RCC 7860 (cell line): ENCODE data around the gene PNMA6E.

Experiments used
- DNase-seq: peaks from one replicate; pipeline ENCODE4 v3.0.0-alpha.2; 2015; ENCODE audit warnings: low spot score
- FAIRE-seq: peaks from 2 replicates; lab custom pipeline; 2012; peaks lifted over from hg19 to GRCh38; lab: Jason Lieb, UNC

PNMA6E gene

DNA sequence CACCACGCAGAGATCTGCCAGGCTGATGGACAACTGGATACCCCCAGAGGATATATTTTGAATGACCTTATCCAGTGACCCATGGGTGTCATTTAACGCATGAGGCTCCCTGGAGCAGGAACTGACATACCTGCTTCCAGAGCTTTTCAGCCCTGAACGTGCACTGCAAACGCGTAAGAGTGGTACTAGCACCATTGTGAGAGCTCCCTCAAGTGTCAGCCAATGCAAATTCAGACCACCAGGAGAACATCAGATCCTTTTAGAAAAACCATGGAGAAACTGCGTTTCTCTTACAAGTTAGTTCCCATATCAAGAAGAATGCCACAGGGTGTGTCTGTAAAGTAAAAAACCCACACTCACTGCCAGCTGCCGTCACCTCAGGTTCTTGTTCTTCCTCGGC is 37.4 kb upstream of the PNMA6E start:
- FAIRE-seq, result no peak
- DNase-seq, result peak; percentile 4

DNA sequence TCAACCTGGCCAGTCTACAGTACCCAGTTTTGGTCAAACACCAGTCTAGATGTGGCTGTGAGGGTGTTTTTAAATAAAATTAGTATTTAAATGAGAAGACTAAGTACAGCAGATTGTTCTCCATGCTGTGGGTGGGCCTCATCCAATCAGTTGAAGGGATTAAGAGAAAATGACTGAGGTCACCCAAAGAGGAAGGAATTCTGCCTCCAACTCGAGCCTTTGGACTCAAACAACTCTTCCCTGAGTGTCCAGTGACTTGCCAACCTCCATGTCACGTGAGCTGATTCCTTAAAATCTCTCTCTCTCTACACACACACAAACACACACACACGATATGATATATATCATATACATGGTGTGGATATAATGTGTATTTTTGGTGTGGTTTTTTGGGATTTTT is 34.7 kb upstream of the PNMA6E start:
- no peak for FAIRE-seq
- DNase-seq, result no peak

GRCh38 chrX:153434801-153435200 is 33.7 kb upstream of the PNMA6E start:
- DNase-seq (no peak), FAIRE-seq (no peak)

- FAIRE-seq, result no peak
These were observed 32.7 kb upstream of the PNMA6E start for GRCh38 chrX:153433781-153434285.

GRCh38 chrX:153433161-153433680 is 32.1 kb upstream of the PNMA6E start:
- FAIRE-seq (no peak), DNase-seq (no peak)

More at GRCh38 chrX:153433781-153434285, 32.7 kb upstream of the PNMA6E start:
- no peak for DNase-seq

DNA sequence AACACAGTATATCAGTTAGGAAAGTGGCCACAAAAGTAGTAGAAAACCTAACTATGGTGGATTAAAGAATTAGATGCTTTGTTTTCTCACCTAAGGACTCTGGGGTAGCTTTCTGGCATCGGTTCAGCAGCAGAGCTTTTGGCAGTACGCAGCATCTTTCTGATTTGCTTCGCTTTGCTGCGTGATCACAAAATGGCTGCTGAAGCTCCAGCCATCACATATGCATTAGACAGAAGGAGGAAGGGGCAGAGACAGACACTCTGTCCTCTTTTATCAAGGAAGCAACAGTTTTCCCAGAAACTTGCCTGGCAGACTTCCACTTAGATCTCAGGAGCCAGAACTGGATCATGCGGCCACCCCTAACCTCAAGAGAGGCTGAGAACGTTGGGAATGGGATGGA is 29.6 kb upstream of the PNMA6E start:
- DNase-seq (no peak), FAIRE-seq (no peak)

DNA sequence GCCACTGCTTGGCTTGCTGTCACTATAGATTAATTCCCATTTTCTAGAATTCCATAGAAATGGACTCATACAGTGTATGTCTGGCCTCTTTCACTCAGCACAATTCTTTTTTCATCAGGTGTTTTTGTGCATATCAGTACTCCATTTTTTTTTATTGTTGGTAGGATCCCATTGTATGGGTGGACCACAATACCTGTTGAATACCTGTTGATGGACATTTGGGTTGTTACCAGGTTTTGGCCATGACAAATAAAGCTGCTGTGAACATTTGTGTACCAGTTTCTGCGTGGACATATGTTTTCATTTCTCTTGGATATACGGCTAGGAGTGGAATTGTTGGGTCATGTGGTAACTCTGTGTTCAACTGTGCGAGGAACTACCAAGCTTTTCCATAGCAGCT is 25.1 kb upstream of the PNMA6E start:
- DNase-seq (no peak), FAIRE-seq (no peak)

DNA sequence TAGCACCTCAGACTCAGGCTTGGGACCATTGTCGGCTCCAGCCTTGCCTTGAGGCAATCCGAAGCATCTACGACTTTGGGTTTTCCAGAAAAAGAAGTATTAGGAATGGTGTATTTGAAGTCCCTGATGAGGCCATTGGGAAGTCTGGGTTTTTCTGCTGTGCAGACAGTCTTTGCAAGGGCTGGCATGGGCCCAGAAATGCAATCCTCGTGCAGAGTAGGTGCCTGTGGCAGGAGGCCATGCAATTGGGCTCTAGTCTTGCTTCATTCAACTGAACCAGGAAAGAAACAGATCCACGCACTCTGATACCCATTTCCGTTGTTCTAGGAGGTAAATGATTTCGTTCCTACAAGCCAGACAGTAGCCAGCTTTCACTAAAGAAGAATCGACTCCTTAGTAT is 22.5 kb upstream of the PNMA6E start:
- no peak for DNase-seq

GRCh38 chrX:153421856-153422255 is 20.7 kb upstream of the PNMA6E start:
- FAIRE-seq (no peak), DNase-seq (no peak)

More for the DNA sequence above, 22.5 kb upstream of the PNMA6E start:
- FAIRE-seq, result no peak

DNA sequence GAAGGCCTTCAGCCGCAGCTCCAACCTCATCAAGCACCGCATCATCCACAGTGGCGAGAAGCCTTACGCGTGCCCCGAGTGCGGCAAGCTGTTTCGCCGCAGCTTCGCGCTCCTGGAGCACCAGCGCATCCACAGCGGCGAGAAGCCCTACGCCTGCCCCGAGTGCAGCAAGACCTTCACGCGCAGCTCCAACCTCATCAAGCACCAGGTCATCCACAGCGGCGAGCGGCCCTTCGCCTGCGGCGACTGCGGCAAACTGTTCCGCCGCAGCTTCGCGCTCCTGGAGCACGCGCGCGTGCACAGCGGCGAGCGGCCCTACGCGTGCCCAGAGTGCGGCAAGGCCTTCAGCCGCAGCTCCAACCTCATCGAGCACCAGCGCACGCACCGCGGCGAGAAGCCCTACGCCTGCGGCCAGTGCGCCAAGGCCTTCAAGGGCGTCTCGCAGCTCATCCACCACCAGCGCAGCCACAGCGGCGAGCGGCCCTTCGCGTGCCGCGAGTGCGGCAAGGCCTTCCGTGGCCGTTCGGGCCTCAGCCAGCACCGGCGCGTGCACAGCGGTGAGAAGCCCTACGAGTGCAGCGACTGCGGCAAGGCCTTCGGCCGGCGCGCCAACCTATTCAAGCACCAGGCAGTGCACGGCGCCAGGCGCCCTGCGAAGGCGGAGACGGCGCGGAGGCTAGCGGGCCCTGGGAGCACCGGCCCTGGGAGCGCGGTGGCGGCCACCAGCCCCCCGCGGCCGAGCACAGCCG is 19.9 kb upstream of the PNMA6E start:
- FAIRE-seq, result no peak
- no peak for DNase-seq

GRCh38 chrX:153417637-153418036 is 16.5 kb upstream of the PNMA6E start:
- DNase-seq (no peak), FAIRE-seq (no peak)

GRCh38 chrX:153416781-153417450 is 15.8 kb upstream of the PNMA6E start:
- DNase-seq (no peak), FAIRE-seq (no peak)

DNA sequence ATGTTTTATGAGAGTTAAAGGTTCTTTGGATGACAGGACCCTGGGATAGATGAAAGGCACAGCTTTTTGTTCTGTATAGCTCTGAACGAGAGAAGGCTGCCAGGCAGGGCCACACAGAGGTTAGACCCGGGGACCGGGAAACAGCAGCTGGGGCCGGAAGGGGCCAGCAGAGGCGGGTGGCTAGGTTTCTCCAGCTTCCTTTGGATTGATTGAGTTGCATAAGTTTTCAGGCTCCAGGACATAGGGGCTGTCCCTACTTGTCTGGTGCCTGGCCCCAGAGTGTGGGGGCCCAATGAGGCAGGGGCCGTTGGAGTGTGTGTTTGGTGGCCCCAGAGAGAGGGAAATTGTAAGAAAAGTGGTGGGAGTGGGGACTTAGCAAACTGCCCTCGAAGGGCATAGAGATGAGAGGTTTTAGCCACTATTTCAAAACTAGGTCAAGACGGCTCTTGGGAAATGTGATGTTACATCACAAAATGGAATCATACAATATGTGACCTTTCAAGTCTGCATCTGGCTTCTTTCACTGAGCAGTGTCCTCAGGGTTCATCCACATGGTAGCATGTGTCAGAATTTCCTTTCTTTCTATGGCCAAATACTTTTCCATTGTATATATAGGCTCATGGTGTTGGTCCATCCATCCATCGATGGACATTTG is 13.8 kb upstream of the PNMA6E start:
- FAIRE-seq, result no peak
- no peak for DNase-seq

- DNase-seq (no peak), FAIRE-seq (no peak)
These were observed 12.6 kb upstream of the PNMA6E start for GRCh38 chrX:153413731-153414130.

- DNase-seq (no peak), FAIRE-seq (no peak)
These were observed 11.9 kb upstream of the PNMA6E start for GRCh38 chrX:153412746-153413720.

DNA sequence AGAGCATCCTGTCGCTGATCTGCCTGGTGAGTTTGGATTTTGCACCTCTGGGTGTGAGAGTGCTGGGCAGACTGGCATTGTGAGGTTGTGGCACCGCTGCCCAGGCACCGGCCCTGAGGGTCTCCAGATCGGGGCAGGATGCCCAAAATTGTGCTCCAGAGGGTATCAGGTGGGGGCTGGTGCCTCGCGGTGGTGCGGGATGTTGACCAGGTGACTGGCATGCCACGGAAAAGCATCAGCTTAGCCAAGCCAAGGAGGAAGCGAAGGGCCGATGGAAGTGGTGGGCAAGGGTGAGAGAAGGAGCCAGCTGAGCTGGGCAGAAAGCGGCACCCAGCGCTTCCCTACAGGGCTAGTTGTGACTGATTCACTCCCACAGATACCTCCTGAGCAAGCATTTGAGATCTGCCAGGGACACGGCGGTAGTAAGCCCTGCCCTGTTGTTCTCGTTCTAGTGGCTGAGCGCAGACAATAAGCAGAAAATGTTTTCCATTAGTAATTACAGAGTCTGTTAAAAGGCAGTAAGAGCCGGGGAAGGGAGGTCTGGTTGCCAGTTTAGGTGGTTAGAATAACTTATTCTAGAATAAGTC is 10.9 kb upstream of the PNMA6E start:
- DNase-seq (no peak), FAIRE-seq (no peak)

GRCh38 chrX:153411255-153411987 is 10.3 kb upstream of the PNMA6E start, which contains the start of gene ZFP92:
TSS of gene ZFP92 (plus strand) at chrX:153411472. CDS start at chrX:153418323, 6,851 bp downstream.
- DNase-seq (no peak), FAIRE-seq (no peak)

GRCh38 chrX:153410888-153411254 is 9.7 kb upstream of the PNMA6E start:
- no peak for FAIRE-seq
- DNase-seq, result no peak

- no peak for DNase-seq
- FAIRE-seq, result no peak
These were observed 9.2 kb upstream of the PNMA6E start for GRCh38 chrX:153410373-153410772.
